ENCODE measurements around the gene ACYP2.

The ACYP2 gene

DNA sequence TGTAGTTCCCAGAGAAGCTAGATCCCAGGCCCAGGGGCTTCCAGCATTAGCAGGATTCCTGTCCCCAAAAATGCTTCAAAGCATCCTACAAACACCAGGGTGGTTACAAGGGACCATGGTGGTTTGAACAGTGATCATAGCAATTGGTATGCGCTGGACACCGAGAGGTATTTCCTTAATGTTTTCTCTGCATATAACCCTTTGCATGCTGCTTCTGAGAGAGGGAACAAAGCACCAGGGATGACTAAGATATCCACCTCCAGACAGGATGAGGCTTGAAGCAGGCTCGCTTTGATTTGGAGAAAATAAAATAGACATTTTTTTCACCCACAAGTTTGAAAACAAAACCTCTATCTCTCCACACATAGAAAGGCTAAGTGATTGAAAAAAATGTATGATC lies 191.1 kb downstream of the ACYP2 start:
- TF ChIP-seq GLIS3 (CRISPR knock-in tag; IDR thresholded peaks at IDR 0.05): no peak
- TF ChIP-seq ZFP3 (CRISPR knock-in tag; IDR thresholded peaks at IDR 0.05): no peak
- TF ChIP-seq ZC3H10 (CRISPR knock-in tag; IDR thresholded peaks at IDR 0.05): no peak
- no peak for TF ChIP-seq BACH2 (CRISPR knock-in tag; IDR thresholded peaks at IDR 0.05; ENCODE audit: borderline replicate concordance)
- TF ChIP-seq TCF4 (CRISPR knock-in tag; IDR thresholded peaks at IDR 0.05; ENCODE audit: borderline replicate concordance): no peak
- TF ChIP-seq, protein P1, sequence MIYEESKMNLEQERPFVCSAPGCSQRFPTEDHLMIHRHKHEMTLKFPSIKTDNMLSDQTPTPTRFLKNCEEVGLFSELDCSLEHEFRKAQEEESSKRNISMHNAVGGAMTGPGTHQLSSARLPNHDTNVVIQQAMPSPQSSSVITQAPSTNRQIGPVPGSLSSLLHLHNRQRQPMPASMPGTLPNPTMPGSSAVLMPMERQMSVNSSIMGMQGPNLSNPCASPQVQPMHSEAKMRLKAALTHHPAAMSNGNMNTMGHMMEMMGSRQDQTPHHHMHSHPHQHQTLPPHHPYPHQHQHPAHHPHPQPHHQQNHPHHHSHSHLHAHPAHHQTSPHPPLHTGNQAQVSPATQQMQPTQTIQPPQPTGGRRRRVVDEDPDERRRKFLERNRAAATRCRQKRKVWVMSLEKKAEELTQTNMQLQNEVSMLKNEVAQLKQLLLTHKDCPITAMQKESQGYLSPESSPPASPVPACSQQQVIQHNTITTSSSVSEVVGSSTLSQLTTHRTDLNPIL (CRISPR knock-in tag; IDR thresholded peaks at IDR 0.05; ENCODE audit: low read depth): no peak
- TF ChIP-seq, protein P2, sequence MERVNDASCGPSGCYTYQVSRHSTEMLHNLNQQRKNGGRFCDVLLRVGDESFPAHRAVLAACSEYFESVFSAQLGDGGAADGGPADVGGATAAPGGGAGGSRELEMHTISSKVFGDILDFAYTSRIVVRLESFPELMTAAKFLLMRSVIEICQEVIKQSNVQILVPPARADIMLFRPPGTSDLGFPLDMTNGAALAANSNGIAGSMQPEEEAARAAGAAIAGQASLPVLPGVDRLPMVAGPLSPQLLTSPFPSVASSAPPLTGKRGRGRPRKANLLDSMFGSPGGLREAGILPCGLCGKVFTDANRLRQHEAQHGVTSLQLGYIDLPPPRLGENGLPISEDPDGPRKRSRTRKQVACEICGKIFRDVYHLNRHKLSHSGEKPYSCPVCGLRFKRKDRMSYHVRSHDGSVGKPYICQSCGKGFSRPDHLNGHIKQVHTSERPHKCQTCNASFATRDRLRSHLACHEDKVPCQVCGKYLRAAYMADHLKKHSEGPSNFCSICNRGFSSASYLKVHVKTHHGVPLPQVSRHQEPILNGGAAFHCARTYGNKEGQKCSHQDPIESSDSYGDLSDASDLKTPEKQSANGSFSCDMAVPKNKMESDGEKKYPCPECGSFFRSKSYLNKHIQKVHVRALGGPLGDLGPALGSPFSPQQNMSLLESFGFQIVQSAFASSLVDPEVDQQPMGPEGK (CRISPR knock-in tag; IDR thresholded peaks at IDR 0.05; ENCODE audit: borderline replicate concordance): no peak
- TF ChIP-seq OSR1 (CRISPR knock-in tag; IDR thresholded peaks at IDR 0.05): no peak
- TF ChIP-seq, protein P3, sequence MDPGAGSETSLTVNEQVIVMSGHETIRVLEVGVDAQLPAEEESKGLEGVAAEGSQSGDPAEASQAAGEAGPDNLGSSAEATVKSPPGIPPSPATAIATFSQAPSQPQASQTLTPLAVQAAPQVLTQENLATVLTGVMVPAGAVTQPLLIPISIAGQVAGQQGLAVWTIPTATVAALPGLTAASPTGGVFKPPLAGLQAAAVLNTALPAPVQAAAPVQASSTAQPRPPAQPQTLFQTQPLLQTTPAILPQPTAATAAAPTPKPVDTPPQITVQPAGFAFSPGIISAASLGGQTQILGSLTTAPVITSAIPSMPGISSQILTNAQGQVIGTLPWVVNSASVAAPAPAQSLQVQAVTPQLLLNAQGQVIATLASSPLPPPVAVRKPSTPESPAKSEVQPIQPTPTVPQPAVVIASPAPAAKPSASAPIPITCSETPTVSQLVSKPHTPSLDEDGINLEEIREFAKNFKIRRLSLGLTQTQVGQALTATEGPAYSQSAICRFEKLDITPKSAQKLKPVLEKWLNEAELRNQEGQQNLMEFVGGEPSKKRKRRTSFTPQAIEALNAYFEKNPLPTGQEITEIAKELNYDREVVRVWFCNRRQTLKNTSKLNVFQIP (CRISPR knock-in tag; IDR thresholded peaks at IDR 0.05; ENCODE audit: borderline replicate concordance, low read depth): no peak

GRCh38 chr2:54308186-54308585 lies 192.8 kb downstream of the ACYP2 start:
- no peak for ATAC-seq
- TF ChIP-seq, protein P2 (CRISPR knock-in tag; IDR thresholded peaks at IDR 0.05; ENCODE audit: borderline replicate concordance): no peak

More for the DNA sequence above, 191.1 kb downstream of the ACYP2 start:
- ATAC-seq: no peak

GRCh38 chr2:54308782-54309181 lies 193.4 kb downstream of the ACYP2 start:
- ATAC-seq: no peak
- no peak for TF ChIP-seq ZNF8 (CRISPR knock-in tag; IDR thresholded peaks at IDR 0.05)
- TF ChIP-seq RARB (CRISPR knock-in tag; IDR thresholded peaks at IDR 0.05): no peak
- no peak for TF ChIP-seq ARNTL (CRISPR knock-in tag; IDR thresholded peaks at IDR 0.05; ENCODE audit: borderline replicate concordance, low read depth)
- TF ChIP-seq, protein P3 (CRISPR knock-in tag; IDR thresholded peaks at IDR 0.05; ENCODE audit: borderline replicate concordance, low read depth): no peak
- TF ChIP-seq, protein P1 (CRISPR knock-in tag; IDR thresholded peaks at IDR 0.05; ENCODE audit: low read depth): no peak
- no peak for TF ChIP-seq CSRNP3 (CRISPR knock-in tag; IDR thresholded peaks at IDR 0.05)
- no peak for TF ChIP-seq ZFP30 (CRISPR knock-in tag; IDR thresholded peaks at IDR 0.05)
- no peak for TF ChIP-seq ISL1 (CRISPR knock-in tag; IDR thresholded peaks at IDR 0.05)
- TF ChIP-seq ZNF70 (CRISPR knock-in tag; IDR thresholded peaks at IDR 0.05): no peak
- no peak for TF ChIP-seq ZFP3 (CRISPR knock-in tag; IDR thresholded peaks at IDR 0.05)
- TF ChIP-seq BACH2 (CRISPR knock-in tag; IDR thresholded peaks at IDR 0.05; ENCODE audit: borderline replicate concordance): no peak
- no peak for TF ChIP-seq CSDC2 (CRISPR knock-in tag; IDR thresholded peaks at IDR 0.05)
- TF ChIP-seq, protein P2 (CRISPR knock-in tag; IDR thresholded peaks at IDR 0.05; ENCODE audit: borderline replicate concordance): no peak
- no peak for TF ChIP-seq ZC3H10 (CRISPR knock-in tag; IDR thresholded peaks at IDR 0.05)
- no peak for TF ChIP-seq ZNF565 (CRISPR knock-in tag; conservative IDR thresholded peaks at IDR 0.05; ENCODE audit: low read depth)
- TF ChIP-seq GLIS3 (CRISPR knock-in tag; IDR thresholded peaks at IDR 0.05): no peak
- TF ChIP-seq SNAI2 (CRISPR knock-in tag; IDR thresholded peaks at IDR 0.05): no peak
- TF ChIP-seq TOX (CRISPR knock-in tag; IDR thresholded peaks at IDR 0.05; ENCODE audit: borderline replicate concordance): no peak
- no peak for TF ChIP-seq OSR1 (CRISPR knock-in tag; IDR thresholded peaks at IDR 0.05)
- TF ChIP-seq TCF4 (CRISPR knock-in tag; IDR thresholded peaks at IDR 0.05; ENCODE audit: borderline replicate concordance): no peak
